ENCODE data around the gene HIPK2. TPM values are rescaled to one million over a fixed set of nuclear protein-coding genes. Genes with fewer than 3 reads are reported as not detected.
A peak's percentile ranks its signal among the peaks of the same experiment; 100 is the strongest.

HIPK2 gene
- total RNA-seq, 2 experiments from 2014 or later = 6.2 to 7.9 TPM

DNA sequence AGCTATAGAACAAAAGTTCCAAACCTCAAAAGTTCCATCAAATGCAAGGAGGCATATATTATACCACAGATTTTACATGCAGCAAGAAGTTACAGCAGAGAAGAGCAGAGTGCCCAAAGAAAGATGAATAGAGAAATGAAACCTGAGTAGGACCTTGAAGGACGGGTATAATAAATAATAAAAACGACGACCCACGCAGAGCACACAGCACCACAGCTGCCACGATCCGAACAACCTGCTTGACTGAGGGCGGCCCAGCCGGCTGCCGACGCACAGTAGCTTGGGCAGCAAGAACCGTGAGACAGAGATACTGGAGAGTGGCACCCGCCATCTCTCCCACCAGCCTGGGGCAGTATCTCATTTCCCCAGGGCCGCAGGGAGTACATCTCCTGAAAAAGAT is 79.0 kb downstream of the HIPK2 start:
- BruUV-seq (replicated peaks) = no TSS peak
- H3K4me1 ChIP-seq (ENCODE audit: insufficient read depth, low read length, poor library complexity, severe bottlenecking) = peaks cover 32% of the 10 kb centered on the region
- no peak overlapping the region for H3K27ac ChIP-seq (ENCODE audit: low read depth, low read length, poor library complexity, severe bottlenecking)

DNA sequence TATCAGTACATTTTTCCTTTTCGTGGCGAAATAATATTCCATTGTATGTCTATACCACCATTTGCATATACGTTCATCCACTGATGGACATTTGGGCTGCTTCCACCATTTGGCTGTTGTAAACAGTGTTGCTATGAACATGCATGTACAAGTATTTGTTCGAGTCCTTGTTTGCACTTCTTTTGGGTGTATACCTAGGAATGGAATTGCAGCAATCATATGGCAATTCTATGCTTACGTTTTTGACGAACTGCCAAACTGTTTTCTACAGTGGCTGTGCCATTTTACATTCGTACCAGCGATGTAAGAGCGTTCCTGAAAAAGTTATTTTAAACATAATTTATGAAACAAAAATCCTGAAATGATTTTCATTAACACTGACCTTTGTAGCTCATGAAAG is 79.5 kb downstream of the HIPK2 start:
- no peak for DNase-seq (ENCODE audit: low spot score)
- Histone ChIP-seq H3K9me2 (ENCODE audit: insufficient read depth, low read length) (no peaks in the 10 kb centered on the region), H4K20me1 (ENCODE audit: insufficient read depth, low read length) (no peaks in the 10 kb centered on the region), H3K79me2 (ENCODE audit: insufficient read depth, low read depth, low read length) (no peaks in the 10 kb centered on the region), H3K4me1 (ENCODE audit: insufficient read depth, low read length, poor library complexity, severe bottlenecking) (peaks cover 32% of the 10 kb centered on the region), H2AFZ (ENCODE audit: low read length) (no peak overlapping the region), H3K9me3 (ENCODE audit: low read length) (no peaks in the 10 kb centered on the region), H3K4me2 (ENCODE audit: low read length) (no peak overlapping the region), H3K36me3 (ENCODE audit: insufficient read depth, low read length) (no peaks in the 10 kb centered on the region), H3K27ac (ENCODE audit: low read depth, low read length, poor library complexity, severe bottlenecking) (no peak overlapping the region), H3K4me3 (ENCODE audit: low read depth, low read length, poor library complexity, severe bottlenecking) (no peak overlapping the region)
- ChIA-PET POLR2A (no interaction called here), CTCF (ENCODE audit: unreplicated experiment) (no interaction called here)
- BruUV-seq (replicated peaks) = no TSS peak
- intact Hi-C loops (cut with micrococcal nuclease; ENCODE audit: unreplicated experiment) = no loop called here
- TF ChIP-seq, protein P1, sequence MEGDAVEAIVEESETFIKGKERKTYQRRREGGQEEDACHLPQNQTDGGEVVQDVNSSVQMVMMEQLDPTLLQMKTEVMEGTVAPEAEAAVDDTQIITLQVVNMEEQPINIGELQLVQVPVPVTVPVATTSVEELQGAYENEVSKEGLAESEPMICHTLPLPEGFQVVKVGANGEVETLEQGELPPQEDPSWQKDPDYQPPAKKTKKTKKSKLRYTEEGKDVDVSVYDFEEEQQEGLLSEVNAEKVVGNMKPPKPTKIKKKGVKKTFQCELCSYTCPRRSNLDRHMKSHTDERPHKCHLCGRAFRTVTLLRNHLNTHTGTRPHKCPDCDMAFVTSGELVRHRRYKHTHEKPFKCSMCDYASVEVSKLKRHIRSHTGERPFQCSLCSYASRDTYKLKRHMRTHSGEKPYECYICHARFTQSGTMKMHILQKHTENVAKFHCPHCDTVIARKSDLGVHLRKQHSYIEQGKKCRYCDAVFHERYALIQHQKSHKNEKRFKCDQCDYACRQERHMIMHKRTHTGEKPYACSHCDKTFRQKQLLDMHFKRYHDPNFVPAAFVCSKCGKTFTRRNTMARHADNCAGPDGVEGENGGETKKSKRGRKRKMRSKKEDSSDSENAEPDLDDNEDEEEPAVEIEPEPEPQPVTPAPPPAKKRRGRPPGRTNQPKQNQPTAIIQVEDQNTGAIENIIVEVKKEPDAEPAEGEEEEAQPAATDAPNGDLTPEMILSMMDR (conservative IDR thresholded peaks at IDR 0.05; ENCODE audit: low read length) = no peak
- no peak for TF ChIP-seq EZH2phosphoT487 (IDR thresholded peaks at IDR 0.05; ENCODE audit: borderline replicate concordance, low read depth, low read length)

More for the DNA sequence above, 79.0 kb downstream of the HIPK2 start:
- Histone ChIP-seq H3K9me2 (ENCODE audit: insufficient read depth, low read length) (no peaks in the 10 kb centered on the region), H3K9me3 (ENCODE audit: low read length) (no peaks in the 10 kb centered on the region), H2AFZ (ENCODE audit: low read length) (no peak overlapping the region), H3K79me2 (ENCODE audit: insufficient read depth, low read depth, low read length) (no peaks in the 10 kb centered on the region), H4K20me1 (ENCODE audit: insufficient read depth, low read length) (no peaks in the 10 kb centered on the region), H3K4me2 (ENCODE audit: low read length) (peak overlapping the region; percentile 13; the same call in 1 of the 2 replicates), H3K36me3 (ENCODE audit: insufficient read depth, low read length) (no peaks in the 10 kb centered on the region), H3K4me3 (ENCODE audit: low read depth, low read length, poor library complexity, severe bottlenecking) (no peak overlapping the region)
- ChIA-PET CTCF (ENCODE audit: unreplicated experiment) (no interaction called here), POLR2A (no interaction called here)
- intact Hi-C loops (cut with micrococcal nuclease; ENCODE audit: unreplicated experiment) = no loop called here
- DNase-seq (ENCODE audit: low spot score) = no peak
- TF ChIP-seq, protein P1 (conservative IDR thresholded peaks at IDR 0.05; ENCODE audit: low read length) = no peak
- TF ChIP-seq EZH2phosphoT487 (IDR thresholded peaks at IDR 0.05; ENCODE audit: borderline replicate concordance, low read depth, low read length) = no peak

DNA sequence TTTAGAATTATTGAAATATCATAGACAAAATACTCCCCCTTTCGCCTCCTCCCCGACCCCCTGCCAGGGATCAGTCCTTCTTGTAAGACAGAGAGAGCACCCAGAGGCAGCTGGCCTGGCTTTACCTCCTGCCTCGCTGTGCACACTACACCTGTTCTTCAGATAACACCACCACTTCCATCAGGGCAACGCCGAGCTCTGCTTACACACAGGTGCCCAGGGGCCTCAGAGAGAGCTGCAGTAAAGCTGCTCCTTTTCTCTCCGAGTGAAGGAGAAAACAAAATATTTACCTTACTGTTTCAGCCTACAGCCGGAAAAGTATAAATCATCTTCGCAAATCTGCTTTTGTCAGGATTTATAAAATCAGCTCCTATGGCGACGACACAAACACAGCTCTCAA is 80.7 kb downstream of the HIPK2 start:
- Histone ChIP-seq H3K4me2 (ENCODE audit: low read length) (peak overlapping the region; percentile 54), H3K9me3 (ENCODE audit: low read length) (no peaks in the 10 kb centered on the region), H3K4me1 (ENCODE audit: insufficient read depth, low read length, poor library complexity, severe bottlenecking) (peaks cover 32% of the 10 kb centered on the region), H3K9me2 (ENCODE audit: insufficient read depth, low read length) (no peaks in the 10 kb centered on the region), H3K79me2 (ENCODE audit: insufficient read depth, low read depth, low read length) (no peaks in the 10 kb centered on the region), H3K27ac (ENCODE audit: low read depth, low read length, poor library complexity, severe bottlenecking) (peak overlapping the region; percentile 1), H4K20me1 (ENCODE audit: insufficient read depth, low read length) (no peaks in the 10 kb centered on the region), H2AFZ (ENCODE audit: low read length) (peak overlapping the region; percentile 63; the same call in 1 of the 2 replicates), H3K36me3 (ENCODE audit: insufficient read depth, low read length) (no peaks in the 10 kb centered on the region), H3K4me3 (ENCODE audit: low read depth, low read length, poor library complexity, severe bottlenecking) (no peak overlapping the region)
- TF ChIP-seq EZH2phosphoT487 (IDR thresholded peaks at IDR 0.05; ENCODE audit: borderline replicate concordance, low read depth, low read length) = no peak
- TF ChIP-seq, protein P1 (conservative IDR thresholded peaks at IDR 0.05; ENCODE audit: low read length) = no peak
- DNase-seq (ENCODE audit: low spot score) = peak; percentile 48
- POLR2A ChIA-PET = no interaction called here
- BruUV-seq (replicated peaks) = no TSS peak
- intact Hi-C loops (cut with micrococcal nuclease; ENCODE audit: unreplicated experiment) = no loop called here
- CTCF ChIA-PET (ENCODE audit: unreplicated experiment) = no interaction called here
